Activated CD8-positive, alpha-beta memory T cell treated with anti-CD3 and anti-CD28 coated beads, Interleukin-2, amount 50 U/mL, for 1 hour (primary cell): ENCODE data around the gene KCNK15.
"Not testable (repeated sequence)": the region's sequence is repeated elsewhere in the genome, so short reads cannot be mapped to it uniquely, and the experiment has no call there.

ENCODE experiments used
- DNase-seq: peaks from one replicate; pipeline ENCODE4 v3.0.0-alpha.2; 2020; ENCODE audit errors: extremely low read depth

KCNK15 gene

GRCh38 chr20:44758247-44759101, 12.8 kb downstream of the KCNK15 start:
- DNase-seq, result no peak

DNA sequence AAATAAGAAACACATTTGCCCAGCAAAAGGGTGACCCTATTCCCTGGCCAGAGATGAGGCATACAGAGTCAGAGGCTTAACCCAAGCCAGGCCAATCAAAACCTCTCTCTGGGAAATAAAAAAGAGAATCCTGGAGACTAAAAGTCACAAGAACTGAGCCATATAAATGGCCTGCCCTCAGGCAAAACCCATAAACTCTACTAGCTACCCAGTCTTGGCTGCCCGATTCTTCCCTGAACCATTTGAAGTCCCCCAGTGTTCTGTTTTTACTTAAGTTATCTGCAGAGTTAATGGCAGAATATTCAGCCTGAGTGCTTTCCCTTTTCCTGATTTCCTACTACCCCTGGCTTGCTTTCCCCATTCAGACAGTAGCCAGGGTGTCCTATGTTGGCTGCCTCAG, 13.9 kb downstream of the KCNK15 start:
- DNase-seq, result no peak

- no peak for DNase-seq
These were observed 15.8 kb downstream of the KCNK15 start for GRCh38 chr20:44761423-44761822.

DNA sequence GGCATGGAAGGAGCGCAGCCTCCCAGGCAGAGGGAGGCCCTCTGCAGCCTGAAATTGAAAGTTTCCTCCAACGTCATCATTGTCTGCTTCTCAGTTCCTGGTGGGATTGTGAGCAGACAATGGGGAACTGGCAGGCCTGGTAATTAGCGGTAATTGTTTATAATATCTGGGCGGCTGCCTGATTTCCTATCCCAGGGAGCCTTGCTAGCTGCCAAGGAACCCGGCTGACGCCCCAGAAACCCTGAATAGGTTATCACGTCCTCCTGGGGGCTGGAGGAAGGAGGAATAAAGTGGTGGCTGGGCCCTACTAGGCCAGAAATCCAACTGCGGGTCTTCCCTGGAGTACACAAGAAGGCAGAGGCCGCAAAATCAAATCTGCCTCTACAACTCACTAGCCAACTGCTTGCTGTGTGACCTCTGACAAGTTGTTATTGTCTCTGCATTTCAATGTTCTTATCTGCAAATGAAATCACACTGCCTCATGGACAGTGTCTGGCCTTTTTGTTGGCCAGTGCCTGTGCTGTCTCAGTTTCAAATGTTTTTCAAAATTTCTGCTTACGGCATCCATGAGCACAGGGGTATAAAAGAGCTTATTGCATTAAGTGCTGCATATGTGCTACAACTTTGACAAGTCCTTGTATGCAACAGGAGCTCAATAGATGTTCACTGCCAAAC, 16.9 kb downstream of the KCNK15 start:
- DNase-seq, result no peak

GRCh38 chr20:44763798-44764197, 18.1 kb downstream of the KCNK15 start:
- not testable (repeated sequence) for DNase-seq

GRCh38 chr20:44765091-44765490, 19.4 kb downstream of the KCNK15 start:
- DNase-seq, result no peak

DNA sequence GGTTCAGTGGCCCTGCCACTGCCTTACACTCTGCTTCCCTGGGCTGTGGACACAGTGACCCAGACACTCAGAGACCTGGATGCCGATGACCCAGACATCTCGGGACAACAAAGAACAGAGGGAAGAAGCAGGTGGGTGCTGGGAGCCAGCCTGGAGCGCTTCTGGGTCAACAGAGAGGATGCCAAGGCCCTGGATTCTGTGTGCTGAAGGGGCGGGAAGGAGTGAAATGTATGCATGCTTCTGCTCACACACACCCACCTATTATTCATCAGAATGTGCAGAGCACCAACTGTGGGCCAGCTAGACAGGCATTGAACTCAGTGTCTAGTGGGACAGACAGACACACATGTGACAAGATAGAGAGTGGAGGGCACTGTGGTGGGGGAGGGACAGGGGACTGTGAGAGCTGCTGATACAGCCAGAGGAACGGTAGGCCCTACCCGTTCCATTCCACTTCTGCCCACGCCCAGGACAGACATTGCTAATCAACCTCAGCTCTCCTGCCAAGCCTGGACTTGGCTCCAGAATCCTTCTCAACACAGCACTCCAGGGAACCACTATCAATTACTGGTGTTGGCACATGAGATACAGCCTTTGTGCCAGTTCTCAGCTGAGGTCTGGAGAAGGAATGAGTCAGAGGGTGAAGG, 20.2 kb downstream of the KCNK15 start:
- no peak for DNase-seq

GRCh38 chr20:44768256-44768655, 22.6 kb downstream of the KCNK15 start:
- no peak for DNase-seq

DNA sequence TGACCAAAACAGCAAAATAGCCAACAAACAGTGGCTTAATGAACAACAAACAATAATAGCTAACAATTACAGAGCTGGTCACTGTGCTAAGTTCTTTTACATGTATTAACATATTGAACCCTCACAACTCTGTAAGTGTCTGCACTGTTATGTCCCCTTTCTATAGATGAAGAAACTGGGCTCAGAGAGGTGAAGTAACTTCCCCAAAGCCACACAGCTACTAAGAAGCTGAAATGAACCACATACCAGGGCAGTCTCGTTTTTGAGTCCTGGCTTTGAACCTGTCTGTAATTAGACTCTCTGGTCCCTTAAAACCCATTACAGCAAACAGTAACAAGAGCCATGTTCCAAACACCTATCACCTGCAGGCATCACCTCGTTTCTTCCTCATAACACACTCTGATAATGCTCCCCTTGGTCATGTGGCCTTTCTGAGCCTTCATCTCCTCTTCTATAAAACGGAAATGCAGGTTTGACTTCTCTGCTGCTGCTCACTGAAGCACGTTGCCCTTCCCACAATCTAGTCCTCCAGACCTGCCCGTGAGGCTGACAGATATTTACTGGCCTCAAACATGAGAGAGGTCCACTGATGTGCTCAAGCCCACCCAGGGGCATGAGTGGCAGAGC, 23.3 kb downstream of the KCNK15 start:
- no peak for DNase-seq

GRCh38 chr20:44769481-44769863, 23.8 kb downstream of the KCNK15 start:
- DNase-seq, result no peak

DNA sequence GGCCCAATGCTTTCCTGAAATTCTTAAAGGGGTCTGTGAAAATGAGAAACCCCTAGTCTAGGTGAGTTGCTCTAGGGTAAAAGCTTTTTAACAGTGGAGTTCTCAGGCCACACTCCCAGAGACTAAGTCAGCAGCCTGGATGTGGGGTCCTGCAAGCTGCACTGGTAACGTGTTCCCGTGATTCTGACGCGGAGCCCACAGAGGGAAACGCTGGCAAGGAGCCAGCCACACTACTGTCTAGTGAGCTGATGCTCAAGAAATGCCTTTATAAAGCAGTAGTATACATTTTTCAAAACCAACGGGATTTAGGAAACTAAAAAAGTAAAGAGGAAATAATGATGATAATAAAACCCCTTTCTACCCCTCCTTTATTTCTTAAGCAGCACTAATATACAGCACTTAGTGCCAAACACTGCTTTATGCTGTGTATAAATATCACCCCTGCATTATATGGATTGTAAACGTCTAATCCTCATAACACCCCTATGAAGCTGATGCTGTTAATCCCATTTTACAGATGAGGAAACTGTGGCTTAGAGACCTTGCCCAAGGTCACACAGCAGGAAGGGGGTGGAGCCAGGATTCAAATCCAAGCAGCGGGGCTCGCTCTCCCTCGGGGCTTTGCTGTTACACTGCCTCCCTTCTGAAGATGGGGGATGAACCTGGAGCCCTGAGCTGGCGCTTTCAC, 25.0 kb downstream of the KCNK15 start:
- DNase-seq, result no peak

GRCh38 chr20:44771172-44771535, 25.5 kb downstream of the KCNK15 start:
- DNase-seq, result no peak

GRCh38 chr20:44772636-44773035, 27.0 kb downstream of the KCNK15 start:
- no peak for DNase-seq

GRCh38 chr20:44773070-44773829, 27.6 kb downstream of the KCNK15 start:
- DNase-seq, result no peak

DNA sequence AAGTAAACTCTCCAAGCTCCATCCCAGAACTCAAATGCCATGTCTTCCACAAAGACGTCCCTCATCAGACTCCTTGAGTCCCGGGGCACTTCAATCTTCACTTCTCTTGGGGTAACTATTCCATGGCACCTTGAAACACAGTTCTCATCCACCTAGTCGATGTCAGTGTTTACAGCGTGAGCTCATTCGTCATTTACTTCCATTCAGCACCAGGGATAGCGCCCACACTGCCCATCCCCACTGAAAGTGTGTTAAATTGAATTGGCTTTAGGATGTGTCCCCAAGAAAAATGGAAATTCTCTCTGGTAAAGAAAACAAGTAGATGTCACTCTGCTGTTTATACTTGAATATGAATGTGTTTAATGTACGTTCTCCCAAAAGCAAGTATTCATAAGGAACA, 31.3 kb downstream of the KCNK15 start:
- DNase-seq, result no peak

DNA sequence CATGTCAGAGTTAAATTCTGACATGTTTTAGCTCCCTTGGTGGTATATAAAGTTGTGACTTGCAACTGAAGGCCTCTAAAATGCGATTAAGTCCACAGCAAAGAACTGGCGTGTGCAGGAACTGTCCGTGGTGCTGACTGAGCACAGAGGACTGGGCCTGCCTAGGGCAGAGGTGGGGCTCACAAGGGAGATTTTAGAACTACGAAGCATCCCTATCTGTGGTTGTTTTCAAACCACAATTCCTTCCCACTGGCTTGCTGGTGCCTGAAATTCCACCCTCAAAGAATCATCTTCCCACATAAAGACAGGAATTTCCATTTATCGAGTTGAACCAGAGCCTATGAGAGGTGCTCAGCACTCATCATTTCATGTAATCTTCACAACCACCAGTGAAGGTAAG, 34.6 kb downstream of the KCNK15 start:
- DNase-seq, result no peak

DNA sequence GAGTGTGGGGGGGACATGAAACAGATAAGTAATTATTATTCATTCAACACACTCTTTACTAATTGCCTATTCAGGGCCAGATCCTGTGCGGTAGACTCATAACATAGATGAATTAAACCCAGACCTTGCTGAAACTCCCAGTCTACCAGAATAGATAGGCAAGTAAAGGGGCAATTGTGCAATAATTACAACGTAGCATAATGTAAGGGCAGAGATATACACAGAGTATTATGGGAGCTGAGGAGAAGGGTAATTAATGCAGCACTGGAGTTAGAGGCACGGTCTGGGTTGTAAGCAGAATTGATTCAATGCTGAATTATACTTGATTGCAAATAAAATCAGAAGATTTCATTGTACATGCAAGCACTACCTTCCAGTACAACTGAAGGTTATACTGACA, 35.5 kb downstream of the KCNK15 start:
- DNase-seq, result no peak

DNA sequence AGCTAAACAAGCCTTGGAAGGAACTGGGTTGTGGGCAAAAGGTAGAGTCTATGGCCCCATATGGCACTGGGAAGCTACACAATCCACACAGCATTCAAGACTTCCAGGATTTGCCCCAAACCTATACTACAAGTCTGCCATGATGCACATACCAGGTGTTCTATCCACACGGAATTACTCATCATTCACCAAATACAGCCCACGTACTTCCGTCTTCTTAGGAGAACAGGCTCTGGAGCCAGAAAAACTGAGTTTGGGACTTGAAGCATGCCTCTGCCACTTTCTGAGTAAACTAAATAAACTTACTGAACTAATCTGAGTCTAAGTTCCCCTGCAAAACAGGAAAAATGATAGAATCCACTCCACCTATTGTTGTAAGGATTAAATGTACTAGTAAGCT, 36.1 kb downstream of the KCNK15 start:
- no peak for DNase-seq

DNA sequence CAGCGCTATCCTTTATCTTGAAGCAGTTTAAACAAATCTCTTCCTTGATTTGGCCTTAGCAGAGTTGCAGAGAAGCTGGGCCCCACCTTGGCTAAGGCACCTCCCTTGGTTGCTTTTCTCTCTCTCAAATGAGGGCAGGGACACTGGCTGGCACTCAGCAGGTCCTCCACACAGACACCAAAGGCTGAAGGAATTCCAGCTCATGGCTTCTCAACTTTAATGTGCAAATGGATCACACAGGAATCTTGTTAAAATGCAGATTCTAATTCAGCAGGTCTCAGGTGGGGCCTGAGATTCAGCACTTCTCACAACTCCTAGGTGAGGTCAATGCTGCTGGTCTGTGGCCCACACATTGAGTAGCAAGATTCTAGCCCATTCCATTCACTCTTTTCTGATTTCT, 39.0 kb downstream of the KCNK15 start:
- no peak for DNase-seq

- DNase-seq, result no peak
These were observed 40.1 kb downstream of the KCNK15 start for GRCh38 chr20:44785768-44786167.

DNA sequence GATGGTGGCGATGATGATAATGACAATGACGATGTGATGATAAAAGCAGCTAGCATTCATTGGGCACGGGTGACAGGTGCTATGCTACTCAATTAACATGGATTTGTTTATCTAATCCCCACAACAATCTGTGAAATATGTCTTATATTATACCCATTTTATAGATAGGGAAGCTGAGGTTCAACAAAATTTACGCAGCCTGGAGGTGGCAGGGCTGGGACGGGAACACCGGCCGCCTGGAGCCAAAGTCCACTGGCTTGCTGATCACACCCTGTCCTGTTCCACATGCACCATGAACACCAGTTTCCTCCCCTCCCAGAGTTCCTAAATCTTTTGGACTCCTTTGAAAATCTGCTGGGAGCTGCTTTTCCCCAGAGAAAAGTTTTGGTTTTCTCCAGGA, 41.6 kb downstream of the KCNK15 start:
- no peak for DNase-seq
